ENCODE measurements around the gene IZUMO1R. TPM values are rescaled to one million over a fixed set of nuclear protein-coding genes. Genes with fewer than 3 reads are reported as not detected.

The IZUMO1R gene
- total RNA-seq, 1 experiment from 2014 or later: not detected

DNA sequence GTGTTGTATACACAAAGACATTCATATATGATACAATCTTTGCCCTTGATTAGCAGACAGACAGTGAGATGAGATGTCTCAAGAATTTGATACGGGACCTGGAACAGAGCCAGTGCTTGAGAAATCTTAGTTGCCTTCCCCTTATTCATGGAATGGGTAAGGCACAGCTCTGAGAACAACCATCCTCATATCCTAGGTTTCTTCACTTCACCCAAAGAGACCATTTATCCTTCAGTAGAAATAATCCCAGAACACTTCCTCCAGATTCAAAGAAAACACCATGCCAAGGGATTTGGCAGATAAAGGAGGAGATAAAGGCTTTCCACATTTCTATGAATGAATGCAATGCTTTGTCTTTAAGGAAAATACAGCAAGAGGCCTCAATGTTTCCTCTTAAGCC lies 8.8 kb upstream of the IZUMO1R start:
- Histone ChIP-seq H3K36me3 (ENCODE audit: control insufficient read depth, insufficient read depth, low read length) (no peaks in the 10 kb centered on the region), H3K4me3 (ENCODE audit: low read depth in 2 of 2, low read length in 2 of 2) (no peak overlapping the region), H3K4me1 (ENCODE audit: control insufficient read depth, insufficient read depth, low read length) (no peaks in the 10 kb centered on the region), H3K9me3 (ENCODE audit: control insufficient read depth, insufficient read depth, low read depth, low read length) (no peaks in the 10 kb centered on the region), H3K27ac (ENCODE audit: low read length) (no peak overlapping the region), H3K27me3 (ENCODE audit: control insufficient read depth, insufficient read depth, low read length) (peaks cover 2% of the 10 kb centered on the region; the same call in 1 of the 2 replicates)
- intact Hi-C loops (cut with micrococcal nuclease; ENCODE audit: unreplicated experiment) (no loop called here), in situ Hi-C loops (cut with HindIII; ENCODE audit: low pct_unique_long_range_greater_than_20kb, low sequenced_read_pairs) (no loop called here)
- ChIA-PET CTCF (no interaction called here), POLR2A (no interaction called here)
- TF ChIP-seq REST (IDR thresholded peaks at IDR 0.05; ENCODE audit: insufficient read depth in 1 of 2, low read depth in 2 of 2, low read length in 1 of 2) (no peak), TCF7L2 (IDR thresholded peaks at IDR 0.05; ENCODE audit: low read depth, low read length) (no peak), POLR2AphosphoS5 (IDR thresholded peaks at IDR 0.05; ENCODE audit: low read depth, low read length) (no peak), SIN3A (IDR thresholded peaks at IDR 0.05; ENCODE audit: borderline replicate concordance, insufficient read depth, low read depth, low read length) (no peak), CTCF (IDR thresholded peaks at IDR 0.05) (no peak)
- ATAC-seq (no peak), DNase-seq (ENCODE audit: low read depth, low spot score) (no peak)
- no TSS peak for BruUV-seq (replicated peaks)

GRCh38 chr11:94297985-94298576 lies 6.3 kb upstream of the IZUMO1R start:
- ChIA-PET POLR2A (no interaction called here), CTCF (no interaction called here)
- no peak for ATAC-seq
- intact Hi-C loops (cut with micrococcal nuclease; ENCODE audit: unreplicated experiment) (no loop called here), in situ Hi-C loops (cut with HindIII; ENCODE audit: low pct_unique_long_range_greater_than_20kb, low sequenced_read_pairs) (no loop called here)
- H3K4me3 ChIP-seq (ENCODE audit: low read depth in 2 of 2, low read length in 2 of 2): no peak overlapping the region
- H3K4me1 ChIP-seq (ENCODE audit: control insufficient read depth, insufficient read depth, low read length): no peaks in the 10 kb centered on the region
- BruUV-seq (replicated peaks): no TSS peak
- DNase-seq (ENCODE audit: low read depth, low spot score): no peak
- TF ChIP-seq REST (IDR thresholded peaks at IDR 0.05; ENCODE audit: insufficient read depth in 1 of 2, low read depth in 2 of 2, low read length in 1 of 2) (no peak), POLR2AphosphoS5 (IDR thresholded peaks at IDR 0.05; ENCODE audit: low read depth, low read length) (no peak), TCF7L2 (IDR thresholded peaks at IDR 0.05; ENCODE audit: low read depth, low read length) (no peak), CTCF (IDR thresholded peaks at IDR 0.05) (no peak), SIN3A (IDR thresholded peaks at IDR 0.05; ENCODE audit: borderline replicate concordance, insufficient read depth, low read depth, low read length) (no peak)
- H3K36me3 ChIP-seq (ENCODE audit: control insufficient read depth, insufficient read depth, low read length): no peaks in the 10 kb centered on the region
- H3K9me3 ChIP-seq (ENCODE audit: control insufficient read depth, insufficient read depth, low read depth, low read length): no peaks in the 10 kb centered on the region
- peaks cover 2% of the 10 kb centered on the region for H3K27me3 ChIP-seq (ENCODE audit: control insufficient read depth, insufficient read depth, low read length)
- no peak overlapping the region for H3K27ac ChIP-seq (ENCODE audit: low read length)

Measured in Panc1 (cell line).